HG03066 (cell line): ENCODE data around the gene DIAPH2.

Experiments used
- ATAC-seq: cut with Tn5 transposase; IDR thresholded peaks from one replicate; pipeline ENCODE4 v1.9.1; 2021; ENCODE audit warnings: low read depth; ENCODE audit not compliant: unreplicated experiment

DIAPH2 gene

GRCh38 chrX:96684339-96685209 lies at the start of gene DIAPH2:
DIAPH2 (plus strand) TSS chrX:96684842.
- ATAC-seq = peak; percentile 72

- ATAC-seq = no peak
Observed at GRCh38 chrX:96650023-96650422, 34.6 kb upstream of the DIAPH2 start.

GRCh38 chrX:96655947-96656623 lies 28.6 kb upstream of the DIAPH2 start:
- no peak for ATAC-seq

GRCh38 chrX:96682516-96682915 lies 2.1 kb upstream of the DIAPH2 start:
- no peak for ATAC-seq

GRCh38 chrX:96683997-96684338 lies 674 bp upstream of the DIAPH2 start:
- ATAC-seq = no peak

GRCh38 chrX:96685210-96686099 lies 813 bp downstream of the DIAPH2 start:
- peak; percentile 42 for ATAC-seq

GRCh38 chrX:96687776-96688175 lies 3.1 kb downstream of the DIAPH2 start:
- ATAC-seq = no peak

GRCh38 chrX:96688789-96689188 lies 4.1 kb downstream of the DIAPH2 start:
- ATAC-seq = no peak

GRCh38 chrX:96689991-96690390 lies 5.3 kb downstream of the DIAPH2 start:
- no peak for ATAC-seq

GRCh38 chrX:96692454-96692853 lies 7.8 kb downstream of the DIAPH2 start:
- ATAC-seq = no peak

- ATAC-seq = no peak
Observed at GRCh38 chrX:96692890-96693289, 8.2 kb downstream of the DIAPH2 start.

- ATAC-seq = no peak
Observed at GRCh38 chrX:96693407-96693806, 8.8 kb downstream of the DIAPH2 start.

- ATAC-seq = no peak
Observed at GRCh38 chrX:96696462-96696861, 11.8 kb downstream of the DIAPH2 start.

- ATAC-seq = no peak
Observed at GRCh38 chrX:96700625-96701024, 16.0 kb downstream of the DIAPH2 start.

GRCh38 chrX:96703379-96703778 lies 18.7 kb downstream of the DIAPH2 start:
- ATAC-seq = no peak

- ATAC-seq = no peak
Observed at GRCh38 chrX:96703816-96704215, 19.2 kb downstream of the DIAPH2 start.

- no peak for ATAC-seq
Observed at GRCh38 chrX:96704629-96705028, 20.0 kb downstream of the DIAPH2 start.

GRCh38 chrX:96705905-96706304 lies 21.3 kb downstream of the DIAPH2 start:
- ATAC-seq = no peak

GRCh38 chrX:96707804-96708203 lies 23.2 kb downstream of the DIAPH2 start:
- no peak for ATAC-seq

GRCh38 chrX:96710031-96710430 lies 25.4 kb downstream of the DIAPH2 start:
- ATAC-seq = no peak

GRCh38 chrX:96713303-96713702 lies 28.7 kb downstream of the DIAPH2 start:
- ATAC-seq = no peak
